ENCODE results near the gene DNAJC5. TPM values are rescaled to one million over a fixed set of nuclear protein-coding genes. Genes with fewer than 3 reads are reported as not detected.
A peak's percentile ranks its signal among the peaks of the same experiment; 100 is the strongest.
"Not testable (repeated sequence)": the region's sequence is repeated elsewhere in the genome, so short reads cannot be mapped to it uniquely, and the experiment has no call there.

Gene DNAJC5
- total RNA-seq, 1 experiment from 2014 or later, result 124 TPM

- peaks cover 93% of the 10 kb centered on the region for H3K36me3 Mint-ChIP-seq (ENCODE audit: insufficient read depth, unreplicated experiment)
- Histone ChIP-seq H3K4me3 (ENCODE audit: low read depth, low read length) (no peak overlapping the region), H3K9me3 (no peaks in the 10 kb centered on the region), H3K36me3 (ENCODE audit: control insufficient read depth, insufficient read depth, low read length) (peaks cover 19% of the 10 kb centered on the region), H3K4me1 (no peaks in the 10 kb centered on the region), H3K27me3 (replicated peaks; ENCODE audit: control insufficient read depth, insufficient read depth, low read length) (no peaks in the 10 kb centered on the region)
- TF ChIP-seq CTCF (IDR thresholded peaks at IDR 0.05; ENCODE audit: insufficient read depth in 1 of 2, low read depth in 1 of 2, low read length in 1 of 2, severe bottlenecking in 1 of 2, unreplicated experiment in 1 of 2), result no peak
- DNase-seq, result no peak
- H3K4me3 Mint-ChIP-seq (ENCODE audit: unreplicated experiment), result no peak overlapping the region
- no peaks in the 10 kb centered on the region for H3K27me3 Mint-ChIP-seq (ENCODE audit: insufficient read depth, unreplicated experiment)
- ChIA-PET POLR2A (no interaction called here), CTCF (no interaction called here)
- no peaks in the 10 kb centered on the region for H3K9me3 Mint-ChIP-seq (ENCODE audit: unreplicated experiment)
- no peak overlapping the region for H3K27ac Mint-ChIP-seq (ENCODE audit: unreplicated experiment)
- intact Hi-C loops (cut with micrococcal nuclease; ENCODE audit: unreplicated experiment), result no loop called here
- BruUV-seq (replicated peaks), result no TSS peak
- no peaks in the 10 kb centered on the region for H3K4me1 Mint-ChIP-seq (ENCODE audit: low read depth, unreplicated experiment)
Observed at GRCh38 chr20:63929071-63929470, 34.1 kb downstream of the DNAJC5 start.

GRCh38 chr20:63929473-63929883 is 34.6 kb downstream of the DNAJC5 start:
- POLR2A ChIA-PET; CTCF ChIA-PET; H3K4me3 Mint-ChIP-seq (ENCODE audit: unreplicated experiment); H3K27me3 ChIP-seq (replicated peaks; ENCODE audit: control insufficient read depth, insufficient read depth, low read length); H3K4me1 ChIP-seq; H3K4me3 ChIP-seq (ENCODE audit: low read depth, low read length); H3K9me3 ChIP-seq; H3K4me1 Mint-ChIP-seq (ENCODE audit: low read depth, unreplicated experiment); BruUV-seq (replicated peaks); H3K27ac Mint-ChIP-seq (ENCODE audit: unreplicated experiment); intact Hi-C loops (cut with micrococcal nuclease; ENCODE audit: unreplicated experiment); H3K9me3 Mint-ChIP-seq (ENCODE audit: unreplicated experiment); DNase-seq; H3K27me3 Mint-ChIP-seq (ENCODE audit: insufficient read depth, unreplicated experiment): not testable (repeated sequence)
- peaks cover 19% of the 10 kb centered on the region for H3K36me3 ChIP-seq (ENCODE audit: control insufficient read depth, insufficient read depth, low read length)
- peaks cover 96% of the 10 kb centered on the region for H3K36me3 Mint-ChIP-seq (ENCODE audit: insufficient read depth, unreplicated experiment)

GRCh38 chr20:63930971-63931553 is 36.1 kb downstream of the DNAJC5 start:
- H3K4me1 ChIP-seq, result no peaks in the 10 kb centered on the region
- Mint-ChIP-seq H3K27me3 (ENCODE audit: insufficient read depth, unreplicated experiment) (no peaks in the 10 kb centered on the region), H3K4me1 (ENCODE audit: low read depth, unreplicated experiment) (no peaks in the 10 kb centered on the region), H3K9me3 (ENCODE audit: unreplicated experiment) (no peaks in the 10 kb centered on the region), H3K27ac (ENCODE audit: unreplicated experiment) (peak overlapping the region; percentile 40), H3K4me3 (ENCODE audit: unreplicated experiment) (no peak overlapping the region), H3K36me3 (ENCODE audit: insufficient read depth, unreplicated experiment) (peaks cover 99% of the 10 kb centered on the region)
- POLR2A ChIA-PET, result no interaction called here
- H3K36me3 ChIP-seq (ENCODE audit: control insufficient read depth, insufficient read depth, low read length), result peaks cover 19% of the 10 kb centered on the region
- H3K9me3 ChIP-seq, result no peaks in the 10 kb centered on the region
- BruUV-seq (replicated peaks), result no TSS peak
- intact Hi-C loops (cut with micrococcal nuclease; ENCODE audit: unreplicated experiment), result no loop called here
- H3K27me3 ChIP-seq (replicated peaks; ENCODE audit: control insufficient read depth, insufficient read depth, low read length), result no peaks in the 10 kb centered on the region
- no peak for DNase-seq
- no peak overlapping the region for H3K4me3 ChIP-seq (ENCODE audit: low read depth, low read length)
- no peak for TF ChIP-seq CTCF (IDR thresholded peaks at IDR 0.05; ENCODE audit: insufficient read depth in 1 of 2, low read depth in 1 of 2, low read length in 1 of 2, severe bottlenecking in 1 of 2, unreplicated experiment in 1 of 2)
- CTCF ChIA-PET, result no interaction called here

GRCh38 chr20:63931735-63932134 is 36.8 kb downstream of the DNAJC5 start:
- no peaks in the 10 kb centered on the region for H3K4me1 Mint-ChIP-seq (ENCODE audit: low read depth, unreplicated experiment)
- no peak overlapping the region for H3K4me3 ChIP-seq (ENCODE audit: low read depth, low read length)
- no peaks in the 10 kb centered on the region for H3K9me3 ChIP-seq
- BruUV-seq (replicated peaks), result no TSS peak
- H3K36me3 Mint-ChIP-seq (ENCODE audit: insufficient read depth, unreplicated experiment), result peaks cover 99% of the 10 kb centered on the region
- H3K27me3 Mint-ChIP-seq (ENCODE audit: insufficient read depth, unreplicated experiment), result no peaks in the 10 kb centered on the region
- no peaks in the 10 kb centered on the region for H3K27me3 ChIP-seq (replicated peaks; ENCODE audit: control insufficient read depth, insufficient read depth, low read length)
- H3K4me1 ChIP-seq, result no peaks in the 10 kb centered on the region
- CTCF ChIA-PET, result no interaction called here
- TF ChIP-seq CTCF (IDR thresholded peaks at IDR 0.05; ENCODE audit: insufficient read depth in 1 of 2, low read depth in 1 of 2, low read length in 1 of 2, severe bottlenecking in 1 of 2, unreplicated experiment in 1 of 2), result no peak
- POLR2A ChIA-PET, result no interaction called here
- peak in 1 of 2 experiments; percentile 46 for DNase-seq
- H3K4me3 Mint-ChIP-seq (ENCODE audit: unreplicated experiment), result no peak overlapping the region
- intact Hi-C loops (cut with micrococcal nuclease; ENCODE audit: unreplicated experiment), result no loop called here
- no peaks in the 10 kb centered on the region for H3K9me3 Mint-ChIP-seq (ENCODE audit: unreplicated experiment)
- peak overlapping the region; percentile 40 for H3K27ac Mint-ChIP-seq (ENCODE audit: unreplicated experiment)
- H3K36me3 ChIP-seq (ENCODE audit: control insufficient read depth, insufficient read depth, low read length), result peaks cover 19% of the 10 kb centered on the region
